Limb (tissue), 2 donors: Measurements from ENCODE around the gene HORMAD2.

Experiments
- DNase-seq, 2 donors: peaks; one replicate each; pipeline ENCODE4 v3.0.0-alpha.2; 2016; ENCODE audit errors: extremely low spot score in 2 of 2

HORMAD2 gene

DNA sequence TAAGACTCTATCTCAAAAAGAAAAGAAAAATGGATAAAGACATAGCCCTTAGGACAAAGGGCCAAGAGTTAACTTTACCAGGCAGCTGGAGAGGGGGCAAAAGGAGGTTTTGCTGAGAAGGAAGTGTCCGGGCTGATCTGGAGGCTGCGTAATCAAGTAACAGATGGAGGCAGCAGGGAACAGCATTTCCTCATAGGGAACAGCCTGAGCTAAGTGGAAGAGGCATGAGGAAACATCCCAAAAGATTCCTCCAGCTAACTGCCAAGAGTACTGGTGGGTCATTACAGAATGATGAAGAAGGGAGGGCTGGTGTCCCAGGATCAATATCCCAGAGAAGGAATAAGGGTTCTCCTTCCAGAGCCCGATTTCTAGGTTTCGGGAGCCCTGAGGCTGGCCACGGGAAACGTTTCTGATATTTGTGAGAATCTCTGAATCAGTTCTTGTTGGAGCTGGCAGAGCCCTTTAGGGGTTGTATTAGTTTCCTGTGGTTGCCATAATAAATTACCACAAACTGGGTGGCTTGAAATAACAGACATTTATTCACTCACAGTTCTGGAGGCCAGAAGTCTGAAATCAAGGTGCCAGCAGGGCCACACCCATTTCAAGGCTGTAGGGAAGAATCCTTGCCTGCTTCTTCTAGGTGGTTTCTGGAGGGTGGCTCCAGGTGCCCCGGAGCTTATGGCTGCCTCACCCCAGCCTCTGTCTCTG is 145.1 kb downstream of the HORMAD2 start:
- no peak for DNase-seq

- no peak for DNase-seq
Observed at GRCh38 chr22:30226192-30226832, 146.0 kb downstream of the HORMAD2 start.
